ENCODE data around the gene C3orf22.

C3orf22 gene

GRCh38 chr3:126569390-126569975, 10.8 kb upstream of the C3orf22 start:
- Mint-ChIP-seq H3K36me3 (ENCODE audit: low read depth) (no peaks in the 10 kb centered on the region), H3K27me3 (peaks cover 11% of the 10 kb centered on the region), H3K9me3 (no peaks in the 10 kb centered on the region), H3K4me1 (ENCODE audit: low read depth) (no peaks in the 10 kb centered on the region), H3K4me3 (no peak overlapping the region), H3K27ac (no peak overlapping the region)

DNA sequence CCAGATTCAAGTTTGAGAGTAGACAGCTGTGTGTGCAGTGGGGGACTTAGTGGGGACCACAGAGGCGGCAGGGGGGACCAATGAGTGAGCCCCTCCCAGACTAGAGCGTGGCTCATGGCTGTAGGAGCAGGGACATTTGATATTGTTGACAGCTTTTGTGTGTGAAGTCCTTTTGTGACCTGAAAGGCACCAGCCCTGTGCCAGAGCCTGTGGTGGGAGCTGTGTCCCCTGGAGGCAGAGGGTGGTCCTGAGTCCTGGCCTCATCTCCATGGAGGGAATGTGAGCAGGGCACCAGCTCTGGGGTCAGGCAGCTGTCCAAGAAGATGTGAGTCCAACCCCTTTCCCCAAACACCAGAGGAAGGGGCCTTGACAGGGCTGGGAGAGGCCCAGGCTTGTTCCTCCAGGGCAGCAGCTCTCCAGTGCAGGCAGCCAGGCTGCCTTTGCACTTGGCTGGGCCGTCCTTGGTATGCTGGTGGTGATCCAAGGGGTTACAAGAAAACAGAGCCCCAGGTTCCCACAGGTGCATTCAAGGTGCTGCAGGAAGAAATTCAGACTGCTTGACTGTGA, 10.1 kb upstream of the C3orf22 start:
- H3K4me3 Mint-ChIP-seq, result no peak overlapping the region
- H3K27ac Mint-ChIP-seq, result no peak overlapping the region
- H3K4me1 Mint-ChIP-seq (ENCODE audit: low read depth), result no peaks in the 10 kb centered on the region
- H3K27me3 Mint-ChIP-seq, result peaks cover 11% of the 10 kb centered on the region
- no peaks in the 10 kb centered on the region for H3K9me3 Mint-ChIP-seq
- H3K36me3 Mint-ChIP-seq (ENCODE audit: low read depth), result no peaks in the 10 kb centered on the region

GRCh38 chr3:126567696-126568438, 9.1 kb upstream of the C3orf22 start:
- H3K4me3 Mint-ChIP-seq, result no peak overlapping the region
- H3K9me3 Mint-ChIP-seq, result peaks cover under 1% of the 10 kb centered on the region
- peaks cover 11% of the 10 kb centered on the region for H3K27me3 Mint-ChIP-seq

GRCh38 chr3:126562737-126563276, 4.1 kb upstream of the C3orf22 start:
- Mint-ChIP-seq H3K9me3 (peaks cover 4% of the 10 kb centered on the region), H3K4me3 (no peak overlapping the region), H3K4me1 (ENCODE audit: low read depth) (no peaks in the 10 kb centered on the region), H3K27me3 (peaks cover 11% of the 10 kb centered on the region), H3K36me3 (ENCODE audit: low read depth) (no peaks in the 10 kb centered on the region), H3K27ac (no peak overlapping the region)

More at GRCh38 chr3:126567696-126568438, 9.1 kb upstream of the C3orf22 start:
- Mint-ChIP-seq H3K36me3 (ENCODE audit: low read depth) (no peaks in the 10 kb centered on the region), H3K4me1 (ENCODE audit: low read depth) (no peaks in the 10 kb centered on the region), H3K27ac (no peak overlapping the region)

GRCh38 chr3:126557761-126558160, 971 bp downstream of the C3orf22 start:
- Mint-ChIP-seq H3K9me3 (peaks cover 2% of the 10 kb centered on the region), H3K4me3 (no peak overlapping the region), H3K27me3 (no peaks in the 10 kb centered on the region), H3K27ac (no peak overlapping the region), H3K36me3 (ENCODE audit: low read depth) (no peaks in the 10 kb centered on the region), H3K4me1 (ENCODE audit: low read depth) (no peaks in the 10 kb centered on the region)

DNA sequence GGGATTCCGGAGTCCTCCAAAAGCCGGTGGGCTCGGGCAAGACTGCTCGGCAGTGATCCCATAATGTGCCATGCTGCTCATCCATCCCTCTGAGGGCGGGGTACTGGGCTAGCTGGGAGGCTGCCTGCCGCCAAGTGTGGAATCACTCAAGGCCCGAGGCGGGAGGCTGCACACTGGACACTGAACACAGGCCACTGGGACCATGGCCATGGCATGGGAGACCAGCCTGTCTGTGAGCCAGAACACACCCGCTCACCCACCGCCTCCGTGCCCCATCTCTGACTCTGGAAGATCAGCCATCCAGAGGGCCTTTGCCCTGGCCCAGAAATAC, 1.4 kb downstream of the C3orf22 start:
- Mint-ChIP-seq H3K9me3 (no peaks in the 10 kb centered on the region), H3K27ac (no peak overlapping the region)

GRCh38 chr3:126556637-126557414, 1.9 kb downstream of the C3orf22 start:
- Mint-ChIP-seq H3K9me3 (no peaks in the 10 kb centered on the region), H3K4me1 (ENCODE audit: low read depth) (no peaks in the 10 kb centered on the region), H3K36me3 (ENCODE audit: low read depth) (no peaks in the 10 kb centered on the region), H3K27ac (no peak overlapping the region), H3K4me3 (no peak overlapping the region), H3K27me3 (no peaks in the 10 kb centered on the region)

More for the DNA sequence above, 1.4 kb downstream of the C3orf22 start:
- H3K27me3 Mint-ChIP-seq, result no peaks in the 10 kb centered on the region
- no peaks in the 10 kb centered on the region for H3K36me3 Mint-ChIP-seq (ENCODE audit: low read depth)
- no peaks in the 10 kb centered on the region for H3K4me1 Mint-ChIP-seq (ENCODE audit: low read depth)
- H3K4me3 Mint-ChIP-seq, result no peak overlapping the region

DNA sequence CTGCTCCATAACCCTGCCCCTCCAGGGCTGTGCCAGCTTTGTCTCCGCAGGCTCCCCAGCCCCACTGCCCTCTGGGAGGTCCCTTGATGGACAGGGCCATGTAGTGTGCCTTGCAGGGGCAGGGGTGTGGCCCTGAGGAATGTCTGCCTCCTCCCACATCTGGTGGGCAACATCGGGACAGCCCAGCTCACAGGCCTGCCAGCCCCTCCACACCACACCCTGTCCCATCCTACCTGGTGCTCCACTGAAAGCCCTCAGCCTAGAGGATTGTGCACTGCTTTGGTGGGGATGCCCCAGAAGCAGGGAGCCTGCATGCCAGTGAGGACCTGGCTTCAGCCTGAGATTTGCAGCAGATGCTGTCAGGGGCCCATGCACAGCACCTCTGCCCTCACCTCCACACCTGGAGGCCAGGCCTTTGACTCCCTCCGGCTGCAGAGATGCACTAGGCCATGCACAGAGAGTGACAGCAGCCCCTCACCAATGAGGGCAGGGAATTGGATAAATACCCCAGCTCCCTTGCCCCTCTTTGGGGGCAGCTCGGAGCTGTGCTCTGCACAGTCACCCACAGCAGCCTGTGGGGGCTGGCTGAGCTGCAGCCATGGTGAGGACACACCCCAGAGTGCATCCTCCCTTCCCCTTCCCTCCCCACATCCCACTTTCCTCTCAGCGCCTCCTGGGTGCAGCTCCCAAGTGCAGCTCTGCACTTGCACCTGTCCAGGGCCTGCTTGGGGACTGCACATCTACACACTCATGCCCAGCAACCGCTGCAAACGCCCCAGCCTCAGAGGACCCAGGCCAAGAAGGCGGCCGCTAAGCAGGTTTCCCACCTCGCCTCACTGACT, 2.7 kb downstream of the C3orf22 start:
- H3K4me3 Mint-ChIP-seq, result no peak overlapping the region
- no peaks in the 10 kb centered on the region for H3K27me3 Mint-ChIP-seq
- H3K27ac Mint-ChIP-seq, result no peak overlapping the region
- no peaks in the 10 kb centered on the region for H3K9me3 Mint-ChIP-seq
- H3K4me1 Mint-ChIP-seq (ENCODE audit: low read depth), result no peaks in the 10 kb centered on the region
- no peaks in the 10 kb centered on the region for H3K36me3 Mint-ChIP-seq (ENCODE audit: low read depth)

- Mint-ChIP-seq H3K4me3 (no peak overlapping the region), H3K9me3 (no peaks in the 10 kb centered on the region), H3K4me1 (ENCODE audit: low read depth) (no peaks in the 10 kb centered on the region)
Observed at GRCh38 chr3:126554560-126555525, 3.9 kb downstream of the C3orf22 start.

GRCh38 chr3:126553284-126554084, 5.2 kb downstream of the C3orf22 start:
- H3K9me3 Mint-ChIP-seq, result no peaks in the 10 kb centered on the region

More at GRCh38 chr3:126554560-126555525, 3.9 kb downstream of the C3orf22 start:
- Mint-ChIP-seq H3K36me3 (ENCODE audit: low read depth) (no peaks in the 10 kb centered on the region), H3K27ac (no peak overlapping the region), H3K27me3 (no peaks in the 10 kb centered on the region)

GRCh38 chr3:126552688-126553283, 5.9 kb downstream of the C3orf22 start:
- Mint-ChIP-seq H3K36me3 (ENCODE audit: low read depth) (no peaks in the 10 kb centered on the region), H3K27me3 (no peaks in the 10 kb centered on the region), H3K27ac (no peak overlapping the region), H3K9me3 (no peaks in the 10 kb centered on the region), H3K4me3 (no peak overlapping the region), H3K4me1 (ENCODE audit: low read depth) (no peaks in the 10 kb centered on the region)

More at GRCh38 chr3:126553284-126554084, 5.2 kb downstream of the C3orf22 start:
- H3K4me3 Mint-ChIP-seq, result no peak overlapping the region
- no peak overlapping the region for H3K27ac Mint-ChIP-seq
- H3K27me3 Mint-ChIP-seq, result no peaks in the 10 kb centered on the region
- no peaks in the 10 kb centered on the region for H3K4me1 Mint-ChIP-seq (ENCODE audit: low read depth)
- no peaks in the 10 kb centered on the region for H3K36me3 Mint-ChIP-seq (ENCODE audit: low read depth)

- H3K4me3 Mint-ChIP-seq, result no peak overlapping the region
- H3K9me3 Mint-ChIP-seq, result no peaks in the 10 kb centered on the region
- no peak overlapping the region for H3K27ac Mint-ChIP-seq
- no peaks in the 10 kb centered on the region for H3K36me3 Mint-ChIP-seq (ENCODE audit: low read depth)
- H3K27me3 Mint-ChIP-seq, result no peaks in the 10 kb centered on the region
- no peaks in the 10 kb centered on the region for H3K4me1 Mint-ChIP-seq (ENCODE audit: low read depth)
Observed at GRCh38 chr3:126551839-126552687, 6.7 kb downstream of the C3orf22 start.

Data from stimulated activated naive CD8-positive, alpha-beta T cell treated with anti-CD3 and anti-CD28 coated beads, Interleukin-15, Interleukin-2, amounts not matched to agents 100 ng/mL and 50 ng/mL, for 24 hours (primary cell).